ENCODE results near the gene RNU6-9.

The RNU6-9 gene

GRCh38 chr19:906480-906879, 13.2 kb downstream of the RNU6-9 start:
- Mint-ChIP-seq H3K27ac (peak overlapping the region; percentile 99), H3K27me3 (no peaks in the 10 kb centered on the region), H3K4me1 (peaks cover 31 to 60% of the 10 kb centered on the region in 2 donors), H3K36me3 (peaks cover 11 to 32% of the 10 kb centered on the region in 2 donors), H3K4me3 (peak overlapping the region; percentile 29 to 43), H3K9me3 (no peaks in the 10 kb centered on the region)
- DNase-seq = no peak
- ATAC-seq (replicated peaks) = peak; percentile 5 to 15

DNA sequence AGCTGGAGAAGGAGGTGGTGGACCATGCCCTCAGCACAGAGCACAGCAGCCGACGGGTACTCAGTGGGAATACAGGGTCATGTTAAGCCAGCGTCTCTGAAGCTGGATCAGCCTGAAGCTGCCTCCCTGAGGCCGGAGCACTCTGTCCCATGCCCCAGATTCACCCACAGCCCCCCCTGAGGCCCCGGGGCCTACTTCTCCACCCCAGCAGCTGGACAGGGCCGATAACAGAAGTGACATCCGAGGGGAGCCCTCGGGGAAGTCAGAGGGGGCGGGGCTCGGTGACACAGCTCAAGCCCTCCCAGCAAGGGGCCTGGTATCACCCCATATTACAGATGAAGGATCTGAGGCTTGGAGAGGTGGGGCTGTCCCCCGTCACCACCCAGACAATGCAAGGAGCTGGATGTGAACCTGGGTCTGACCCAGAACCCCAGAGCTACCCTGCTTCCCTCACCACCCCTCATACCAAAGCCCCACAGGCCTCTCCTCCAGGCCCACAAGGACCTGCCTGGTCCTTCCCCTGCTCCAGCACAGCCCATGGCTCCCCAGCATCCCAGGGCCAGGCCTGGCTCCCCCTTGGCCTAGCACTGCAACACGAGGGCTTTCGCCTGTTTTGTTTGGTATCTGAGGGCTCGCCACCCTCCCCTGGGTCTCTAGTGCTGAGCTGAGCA, 14.0 kb downstream of the RNU6-9 start:
- no peaks in the 10 kb centered on the region for H3K27me3 Mint-ChIP-seq
- H3K9me3 Mint-ChIP-seq = no peaks in the 10 kb centered on the region
- DNase-seq (peak; percentile 63), ATAC-seq (replicated peaks) (peak; percentile 58 to 63)
- H3K36me3 Mint-ChIP-seq = peaks cover 11 to 29% of the 10 kb centered on the region in 2 donors
- peak overlapping the region; percentile 25 to 29 for H3K4me3 Mint-ChIP-seq
- peaks cover 31 to 60% of the 10 kb centered on the region in 2 donors for H3K4me1 Mint-ChIP-seq
- H3K27ac Mint-ChIP-seq = peak overlapping the region; percentile 99

DNA sequence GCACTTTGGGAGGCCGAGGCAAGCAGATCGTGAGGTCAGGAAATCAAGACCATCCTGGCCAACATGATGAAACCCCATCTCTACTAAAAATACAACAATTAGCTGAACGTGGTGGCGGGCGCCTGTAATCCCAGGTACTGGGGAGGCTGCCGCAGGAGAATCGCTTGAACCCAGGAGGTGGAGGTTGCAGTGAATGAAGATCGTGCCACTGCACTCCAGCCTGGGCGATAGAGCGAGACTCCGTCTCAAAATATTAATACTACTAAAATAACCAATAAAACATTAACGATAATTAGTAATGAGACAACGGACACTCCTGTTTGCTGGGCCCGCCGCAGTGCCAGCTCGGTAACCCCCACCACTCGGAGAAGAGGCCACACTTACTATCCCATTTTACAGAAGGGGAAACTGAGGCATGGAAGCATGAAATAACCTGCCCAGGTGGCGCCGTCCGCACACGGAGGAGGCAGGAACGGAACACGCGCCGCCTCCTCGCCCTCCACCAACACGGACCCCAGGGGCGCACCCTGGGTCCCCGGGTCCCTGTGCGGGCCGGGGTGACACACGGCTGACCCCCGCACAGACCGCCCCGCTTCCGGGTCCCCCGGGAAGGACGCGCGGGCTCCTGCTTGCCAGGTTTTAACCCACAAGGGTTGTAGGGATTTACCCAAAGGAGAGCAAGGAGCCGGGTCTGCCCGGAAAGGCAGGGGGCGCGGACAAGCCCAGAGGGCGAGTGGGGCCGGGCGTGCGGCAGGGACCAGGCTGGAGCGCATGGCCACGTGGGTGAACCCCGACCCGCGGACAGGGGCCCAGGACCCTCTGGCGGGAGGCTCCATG, 18.1 kb downstream of the RNU6-9 start:
- peaks cover 5 to 16% of the 10 kb centered on the region in 2 donors for H3K36me3 Mint-ChIP-seq
- ATAC-seq (replicated peaks) (no peak), DNase-seq (no peak)
- H3K9me3 Mint-ChIP-seq = no peaks in the 10 kb centered on the region
- H3K4me3 Mint-ChIP-seq = peak overlapping the region; percentile 68 to 69
- H3K27me3 Mint-ChIP-seq = peaks cover 0 to 6% of the 10 kb centered on the region in 2 donors
- peaks cover 25 to 50% of the 10 kb centered on the region in 2 donors for H3K4me1 Mint-ChIP-seq
- H3K27ac Mint-ChIP-seq = peak overlapping the region; percentile 31

- Mint-ChIP-seq H3K36me3 (peaks cover 3 to 14% of the 10 kb centered on the region in 2 donors), H3K27ac (peak overlapping the region; percentile 97), H3K4me3 (peak overlapping the region; percentile 91 to 92), H3K27me3 (peaks cover 0 to 12% of the 10 kb centered on the region in 2 donors), H3K4me1 (peaks cover 16 to 40% of the 10 kb centered on the region in 2 donors), H3K9me3 (no peaks in the 10 kb centered on the region)
- DNase-seq = no peak
- ATAC-seq (replicated peaks) = no peak
Measured at GRCh38 chr19:912181-913079, 19.1 kb downstream of the RNU6-9 start.

DNA sequence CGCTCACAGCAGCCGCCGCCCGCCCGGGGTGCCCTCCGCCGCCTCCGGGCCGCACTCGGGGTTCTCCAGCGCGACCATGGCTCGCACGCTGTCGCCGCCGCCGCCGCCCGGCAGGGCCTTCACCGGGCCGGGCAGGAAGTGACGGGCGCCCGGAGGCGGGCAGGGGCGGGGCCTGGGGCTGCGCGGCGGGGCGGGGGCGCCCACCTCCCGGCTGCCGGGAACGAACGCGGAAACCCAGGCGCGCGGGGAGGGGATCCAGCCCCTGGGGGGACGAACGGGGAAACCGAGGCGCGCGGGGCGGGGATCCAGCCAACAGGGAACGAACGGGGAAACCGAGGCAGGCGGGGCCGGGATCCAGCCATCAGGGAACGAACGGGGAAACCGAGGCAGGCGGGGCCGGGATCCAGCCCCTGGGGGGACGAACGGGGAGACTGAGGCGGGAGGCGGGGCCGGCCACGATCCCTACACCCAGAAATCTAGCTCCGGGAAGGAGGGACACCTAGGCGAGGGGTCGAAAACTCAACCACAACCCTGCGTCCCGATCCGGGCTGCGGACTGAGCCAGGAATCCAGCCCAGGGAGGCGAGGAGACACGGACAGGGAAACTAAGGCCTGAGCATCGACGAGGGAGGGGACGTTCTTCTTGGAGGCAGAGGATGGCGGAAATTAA, 19.9 kb downstream of the RNU6-9 start, which contains the start of gene R3HDM4:
Gene R3HDM4 (minus strand): TSS at position 140 of the 669 bp plus-strand sequence. CDS start 62 bp downstream, at position 78.
- DNase-seq (peak; percentile 75), ATAC-seq (replicated peaks) (peak; percentile 72 to 81)
- Mint-ChIP-seq H3K27ac (peak within 1 kb of the TSS; percentile 97), H3K27me3 (peaks cover 0 to 16% of the 10 kb centered on the region in 2 donors), H3K4me1 (peaks cover 15 to 32% of the 10 kb centered on the region in 2 donors), H3K36me3 (peaks cover 3 to 11% of the 10 kb centered on the region in 2 donors), H3K9me3 (no peaks in the 10 kb centered on the region), H3K4me3 (peak within 1 kb of the TSS; percentile 91 to 92)

- no peaks in the 10 kb centered on the region for H3K9me3 Mint-ChIP-seq
- H3K4me1 Mint-ChIP-seq = peaks cover 15 to 29% of the 10 kb centered on the region in 2 donors
- H3K27ac Mint-ChIP-seq = peak overlapping the region; percentile 5
- peak overlapping the region; percentile 39 to 48 for H3K4me3 Mint-ChIP-seq
- no peaks in the 10 kb centered on the region for H3K36me3 Mint-ChIP-seq
- DNase-seq = no peak
- no peak for ATAC-seq (replicated peaks)
- peaks cover 0 to 29% of the 10 kb centered on the region in 2 donors for H3K27me3 Mint-ChIP-seq
Measured at GRCh38 chr19:916645-917322, 23.5 kb downstream of the RNU6-9 start.

GRCh38 chr19:917323-918151, 24.3 kb downstream of the RNU6-9 start, which contains the start of gene KISS1R:
Gene KISS1R (plus strand): TSS chr19:917333. CDS start chr19:917503, 170 bp downstream.
- peak within 1 kb of the TSS; percentile 37 for H3K27ac Mint-ChIP-seq
- ATAC-seq (replicated peaks) (peak; percentile 17 to 31), DNase-seq (peak; percentile 58)
- H3K4me1 Mint-ChIP-seq = peaks cover 15 to 35% of the 10 kb centered on the region in 2 donors
- H3K9me3 Mint-ChIP-seq = no peaks in the 10 kb centered on the region
- peaks cover 0 to 29% of the 10 kb centered on the region in 2 donors for H3K27me3 Mint-ChIP-seq
- no peaks in the 10 kb centered on the region for H3K36me3 Mint-ChIP-seq
- peak within 1 kb of the TSS; percentile 56 to 78 for H3K4me3 Mint-ChIP-seq

DNA sequence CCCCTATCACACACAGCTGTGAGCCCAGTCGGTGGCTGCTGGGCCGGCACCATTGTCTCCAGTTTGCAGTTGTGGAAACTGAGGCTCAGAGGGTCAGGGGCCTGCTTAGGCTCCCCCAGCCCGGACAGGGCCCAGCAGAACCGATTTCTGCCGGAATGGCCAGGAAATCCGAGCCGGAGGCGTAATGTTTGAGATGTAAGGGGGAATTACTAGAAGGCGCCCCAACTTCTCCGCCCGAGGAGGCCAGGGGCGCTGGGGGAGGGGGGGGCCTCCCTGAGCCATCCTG, 24.8 kb downstream of the RNU6-9 start:
- Mint-ChIP-seq H3K9me3 (no peaks in the 10 kb centered on the region), H3K4me3 (peak overlapping the region; percentile 56 to 78), H3K36me3 (no peaks in the 10 kb centered on the region), H3K4me1 (peaks cover 15 to 36% of the 10 kb centered on the region in 2 donors), H3K27me3 (peaks cover 0 to 29% of the 10 kb centered on the region in 2 donors), H3K27ac (peak overlapping the region; percentile 37)
- no peak for ATAC-seq (replicated peaks)
- no peak for DNase-seq

- ATAC-seq (replicated peaks) (no peak), DNase-seq (no peak)
- Mint-ChIP-seq H3K4me3 (peak overlapping the region; percentile 61 to 76), H3K27ac (no peak overlapping the region), H3K4me1 (peaks cover 18 to 40% of the 10 kb centered on the region in 2 donors), H3K36me3 (no peaks in the 10 kb centered on the region), H3K27me3 (peaks cover 0 to 29% of the 10 kb centered on the region in 2 donors), H3K9me3 (no peaks in the 10 kb centered on the region)
Measured at GRCh38 chr19:918481-919198, 25.4 kb downstream of the RNU6-9 start.

GRCh38 chr19:919199-920050, 26.1 kb downstream of the RNU6-9 start:
- Mint-ChIP-seq H3K27me3 (peaks cover 0 to 29% of the 10 kb centered on the region in 2 donors), H3K4me3 (peak overlapping the region; percentile 61 to 76), H3K9me3 (no peaks in the 10 kb centered on the region), H3K36me3 (no peaks in the 10 kb centered on the region), H3K4me1 (peaks cover 21 to 46% of the 10 kb centered on the region in 2 donors), H3K27ac (peak overlapping the region; percentile 56)
- peak; percentile 24 to 25 for ATAC-seq (replicated peaks)
- no peak for DNase-seq
